Activated CD8-positive, alpha-beta memory T cell treated with anti-CD3 and anti-CD28 coated beads for 24 hours (primary cell): ENCODE measurements around the gene RFNG.

Experiments
- DNase-seq: peaks from one replicate; pipeline ENCODE4 v3.0.0-alpha.2; 2020

The RFNG gene

GRCh38 chr17:82076785-82077591 is 25.4 kb upstream of the RFNG start:
- DNase-seq = no peak

DNA sequence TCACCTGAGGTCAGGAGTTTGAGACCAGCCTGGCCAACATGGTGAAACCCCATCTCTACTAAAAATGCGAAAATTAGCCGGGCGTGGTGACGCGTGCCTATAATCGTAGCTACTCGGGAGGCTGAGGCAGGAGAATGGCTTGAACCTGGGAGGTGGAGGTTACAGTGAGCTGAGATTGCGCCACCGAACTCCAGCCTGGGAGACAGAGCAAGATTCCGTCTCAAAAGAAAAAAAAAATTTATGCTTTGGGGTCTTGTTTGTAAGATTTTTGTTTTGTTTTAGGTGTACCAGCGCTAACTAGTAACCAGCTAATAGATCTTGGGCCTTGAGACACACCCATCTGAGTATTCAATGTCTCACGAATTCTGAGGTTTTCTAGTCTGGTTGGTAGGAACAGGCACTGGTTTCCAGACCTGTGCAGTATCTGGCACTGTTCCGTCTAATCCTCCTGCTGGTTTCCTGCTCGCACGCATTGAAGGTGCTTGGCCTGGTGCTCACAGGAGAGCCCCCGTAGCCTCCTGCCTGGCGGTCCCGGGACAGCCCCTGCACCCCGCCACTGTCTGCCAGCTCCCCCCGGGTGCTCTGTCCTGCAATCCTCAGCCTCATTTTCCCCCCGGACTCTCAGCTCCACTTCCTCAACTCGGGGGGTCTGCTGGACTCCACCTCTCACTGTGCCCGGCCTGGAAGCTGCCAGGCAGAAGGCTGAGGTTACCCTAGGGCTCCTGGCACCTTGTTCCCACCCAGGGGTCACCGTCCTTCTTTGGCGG is 24.6 kb upstream of the RFNG start:
- no peak for DNase-seq

DNA sequence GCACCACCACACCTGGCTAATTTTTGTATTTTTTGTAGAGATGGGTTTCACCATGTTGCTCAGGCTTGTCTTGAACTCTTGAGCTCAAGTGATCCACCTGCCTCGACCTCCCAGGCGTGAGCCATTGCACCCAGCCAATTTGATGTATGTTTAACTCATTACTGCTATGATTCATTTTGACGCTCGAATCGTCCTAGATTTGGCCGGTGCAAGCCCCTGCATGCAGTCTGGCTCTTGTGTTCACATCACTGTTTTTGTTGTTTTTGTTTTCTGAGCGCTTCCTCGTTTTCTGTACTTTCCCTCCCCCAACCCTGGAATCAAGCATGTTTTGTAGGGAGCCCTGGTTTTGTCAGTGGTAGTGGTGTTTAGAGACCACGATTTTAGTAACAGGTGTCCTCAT is 21.8 kb upstream of the RFNG start:
- no peak for DNase-seq

- no peak for DNase-seq
Observed at GRCh38 chr17:82072827-82073226, 21.2 kb upstream of the RFNG start.

DNA sequence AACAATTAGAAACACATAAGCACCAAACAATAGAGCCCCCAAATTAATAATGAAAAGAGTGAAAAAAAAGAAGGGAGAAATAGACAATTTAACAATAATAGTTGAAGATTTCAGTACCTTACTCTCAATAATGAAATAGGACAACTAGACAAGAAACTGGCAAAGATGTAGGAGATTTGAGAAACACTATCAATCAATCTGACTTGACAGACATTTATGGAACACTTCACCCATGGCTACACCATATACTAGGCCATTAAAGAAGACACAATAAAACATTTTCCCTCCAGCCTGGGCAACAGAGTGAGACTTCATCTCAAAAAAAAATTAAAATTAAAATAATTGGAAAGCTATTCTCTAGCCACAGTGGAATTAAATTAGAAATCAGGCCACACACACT is 19.0 kb upstream of the RFNG start:
- no peak for DNase-seq

- peak; percentile 90 for DNase-seq
Observed at GRCh38 chr17:82065638-82066303, 14.2 kb upstream of the RFNG start, which contains the start of gene DUS1L. Gene DUS1L (minus strand): TSS chr17:82065804. CDS start chr17:82065059, 745 bp downstream.

DNA sequence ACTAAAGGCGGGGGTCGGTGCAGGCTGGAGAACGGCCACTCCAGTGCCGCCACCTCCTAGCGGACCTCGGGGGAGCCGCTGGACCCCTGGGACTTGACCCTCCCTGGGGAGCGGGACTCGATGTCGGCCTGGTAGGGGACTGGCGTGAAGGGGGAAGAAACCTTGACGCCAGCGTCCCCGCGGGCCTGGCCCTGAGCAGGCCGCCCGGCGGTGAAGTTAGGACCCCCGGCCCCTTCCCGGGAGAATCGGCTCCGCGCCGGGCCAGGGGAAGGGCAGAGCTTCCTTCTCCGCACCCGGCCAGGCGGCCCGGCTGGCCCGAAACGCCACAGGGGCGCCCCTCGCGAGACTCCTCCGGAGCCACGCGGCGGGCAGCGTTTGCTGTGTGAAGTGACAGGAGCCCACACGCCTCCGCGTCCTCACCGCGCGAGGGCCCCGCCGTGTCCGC is 13.6 kb upstream of the RFNG start:
- no peak for DNase-seq

DNA sequence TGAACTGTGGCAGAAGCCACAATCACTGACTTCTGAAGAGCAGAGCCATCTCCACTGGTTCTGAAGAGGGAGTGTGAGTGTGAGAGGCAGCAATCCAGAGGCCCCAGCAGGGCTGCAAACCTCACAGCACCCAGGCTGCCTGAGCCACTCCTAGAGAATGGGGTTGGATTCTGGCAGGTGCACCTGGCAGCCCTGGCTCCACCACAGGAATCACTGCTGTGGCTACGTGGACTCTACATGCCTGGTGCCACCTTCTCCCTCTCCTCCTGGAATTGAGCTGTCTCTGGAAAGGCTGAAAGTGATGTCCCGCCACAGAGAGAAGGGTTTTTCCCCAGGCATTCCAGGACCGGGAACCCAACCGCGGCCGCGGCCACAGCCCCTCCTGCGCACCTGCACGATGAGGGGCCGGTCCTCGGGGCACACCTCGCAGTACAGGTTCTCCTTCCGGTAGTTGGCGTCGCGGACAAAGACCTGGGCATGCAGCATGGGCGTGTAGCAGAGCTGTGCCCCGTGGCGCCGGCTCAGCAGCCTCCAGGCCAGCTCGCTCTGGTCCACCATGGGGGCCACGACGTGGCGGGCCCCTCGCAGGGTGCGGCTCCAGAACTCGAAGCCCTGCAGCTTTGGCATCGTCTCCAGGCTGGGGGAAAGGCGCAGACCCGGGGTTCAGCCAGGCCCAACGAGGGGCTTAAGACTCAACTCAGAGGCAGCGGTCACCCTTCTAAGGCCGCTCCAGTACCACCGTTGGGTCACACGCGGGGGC is 13.0 kb upstream of the RFNG start:
- DNase-seq = no peak

DNA sequence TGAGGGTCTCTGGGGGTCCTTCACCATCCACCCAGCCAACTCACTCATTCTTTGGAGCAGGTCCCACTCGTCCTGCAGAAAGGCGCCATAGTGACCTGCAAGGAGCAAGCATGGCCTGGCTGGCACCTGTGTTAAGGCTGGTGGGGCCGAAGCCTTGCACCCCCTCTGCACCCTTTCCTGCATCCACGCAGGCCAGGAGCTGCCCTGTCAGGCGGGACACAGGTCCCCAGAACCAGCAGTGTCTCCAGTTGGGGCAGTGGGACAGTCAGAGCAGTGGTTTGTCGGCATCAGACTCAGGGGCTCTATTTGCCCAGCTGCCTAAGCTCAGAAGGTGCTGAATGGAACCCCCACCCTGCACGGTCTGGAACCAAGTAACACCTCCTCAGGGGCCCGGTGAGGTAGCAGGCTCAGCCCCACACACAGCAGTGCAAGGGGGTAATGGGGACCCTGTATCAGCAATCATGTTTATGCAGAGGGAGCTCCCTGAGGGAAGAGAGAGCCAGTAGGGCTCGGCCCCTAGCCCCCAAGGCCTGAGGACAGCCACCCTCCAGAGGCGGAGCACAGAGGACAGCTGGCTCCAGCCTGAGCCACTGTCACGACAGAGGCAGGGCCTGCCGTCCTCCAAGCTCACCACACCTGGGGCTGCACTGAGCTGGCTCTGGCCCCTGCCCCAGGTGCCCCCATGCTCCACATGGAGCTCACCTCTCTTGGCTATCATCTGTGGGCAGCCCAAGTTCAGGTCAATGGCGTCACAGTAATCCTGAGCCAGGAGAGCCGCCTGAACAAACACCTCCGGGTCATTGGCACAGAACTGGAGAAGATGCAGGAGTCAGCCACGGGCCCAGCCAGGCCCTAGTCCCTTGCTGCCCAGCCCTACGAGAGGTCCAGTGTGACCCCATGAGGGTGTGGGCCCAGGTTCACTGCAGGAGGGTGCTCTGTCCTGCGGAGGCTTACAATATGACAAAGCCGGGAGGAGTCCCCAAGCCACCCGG is 12.1 kb upstream of the RFNG start:
- DNase-seq = no peak

- no peak for DNase-seq
Observed at GRCh38 chr17:82062984-82063368, 11.4 kb upstream of the RFNG start.

DNA sequence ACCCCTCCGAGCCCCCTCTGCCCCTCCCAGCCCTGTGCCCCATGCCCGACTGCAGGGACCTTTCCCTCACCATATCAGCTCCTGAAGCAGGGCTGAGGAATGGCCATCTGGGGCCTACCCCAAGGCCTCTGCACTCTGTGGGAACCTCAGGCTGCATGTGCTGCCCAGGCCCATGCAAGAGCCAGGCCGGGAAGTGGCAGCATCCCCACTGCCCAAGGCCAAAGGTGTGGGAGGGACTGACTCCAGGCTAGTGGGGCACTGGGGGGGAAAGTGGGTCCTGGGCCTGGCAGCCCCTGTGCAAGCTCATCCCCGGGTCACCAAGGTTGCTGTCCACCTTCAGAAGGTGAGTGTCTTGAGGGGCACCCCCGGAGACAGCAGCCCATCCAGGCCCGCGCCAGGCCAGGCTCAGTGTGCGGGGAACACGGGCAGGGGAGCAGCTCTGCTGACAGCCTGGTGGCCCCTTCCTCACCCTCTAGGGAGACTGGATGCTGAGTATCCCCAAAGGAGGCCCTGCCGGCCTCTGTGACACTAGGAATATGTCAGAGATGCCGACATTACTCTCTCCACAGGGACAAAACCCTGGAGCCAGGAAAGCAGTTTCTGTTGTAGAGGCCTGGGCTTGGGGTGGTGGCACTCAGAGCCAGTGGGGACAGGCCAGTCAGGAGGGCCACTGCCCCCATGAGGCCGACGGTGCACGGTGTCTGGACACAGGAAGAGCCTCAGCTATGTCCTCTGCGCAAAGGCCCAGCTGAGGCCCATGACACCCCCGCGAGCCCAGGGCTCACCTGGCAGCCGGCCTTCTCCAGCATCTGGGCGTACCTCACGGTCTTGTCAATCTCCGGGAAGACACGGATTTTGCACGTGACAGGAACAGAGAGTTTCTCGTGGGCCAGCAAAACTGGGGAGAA is 10.7 kb upstream of the RFNG start:
- DNase-seq = no peak

DNA sequence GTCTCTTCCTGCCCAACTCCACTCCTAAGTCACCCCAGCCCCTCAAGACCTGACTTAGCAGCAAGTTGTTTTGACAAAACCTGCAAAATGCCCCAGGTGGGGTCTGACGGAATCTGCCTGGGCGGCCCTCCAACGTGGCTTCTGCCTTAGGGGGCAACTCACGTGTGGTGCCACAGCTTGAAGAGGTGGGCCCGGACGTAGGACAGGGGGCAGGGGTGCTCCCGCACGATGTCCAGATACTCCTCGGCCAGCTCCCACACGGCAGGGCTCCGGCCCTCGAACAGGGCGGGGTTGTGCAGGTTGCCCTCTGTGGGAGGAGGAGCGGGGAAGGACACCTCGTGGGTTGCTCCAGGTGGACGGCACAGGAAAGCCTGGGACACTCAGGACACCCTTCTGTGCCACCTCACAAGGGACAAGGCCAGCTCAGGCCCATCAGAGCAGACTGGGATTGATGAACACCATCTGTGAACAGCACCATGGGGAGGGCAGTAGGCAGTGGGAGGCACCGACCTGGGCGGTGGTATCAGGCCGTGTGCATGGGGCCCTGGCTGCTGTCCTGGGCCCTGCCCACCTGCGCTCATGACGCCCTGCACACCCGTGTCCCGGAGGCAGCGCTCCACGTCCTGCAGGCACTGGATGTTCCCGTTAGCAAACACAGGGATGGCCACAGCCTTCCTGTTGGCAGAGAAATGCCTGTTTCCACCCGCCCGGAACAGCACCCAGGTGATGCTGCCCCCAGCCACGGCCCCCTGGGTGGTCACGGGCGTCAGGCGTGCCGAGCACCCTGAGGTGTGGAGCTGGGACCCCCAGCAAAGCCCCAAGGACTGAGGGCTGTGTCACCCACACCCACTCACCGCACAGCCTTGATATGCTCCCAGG is 9.7 kb upstream of the RFNG start:
- DNase-seq = no peak

DNA sequence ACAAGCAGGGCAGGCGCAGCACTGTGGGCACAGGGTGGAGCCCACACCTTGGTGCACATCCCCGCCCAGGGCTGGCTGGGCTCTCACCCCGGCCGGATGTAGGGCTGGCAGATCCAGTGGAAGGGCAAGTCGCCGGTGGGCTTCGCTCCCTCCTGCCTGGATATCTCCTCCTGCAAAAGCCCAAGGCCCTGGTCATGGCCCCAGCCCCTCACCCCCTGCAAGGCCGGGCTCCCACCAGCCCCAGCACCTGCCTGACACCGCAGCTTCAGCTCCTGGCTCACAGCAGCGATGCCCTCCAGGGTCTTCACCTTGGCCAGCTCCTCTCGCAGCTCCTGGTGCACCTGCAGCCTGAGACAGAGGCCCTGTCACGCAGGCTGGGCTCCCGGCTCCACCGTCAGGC is 9.0 kb upstream of the RFNG start:
- DNase-seq = no peak

GRCh38 chr17:82060001-82060380 is 8.4 kb upstream of the RFNG start:
- DNase-seq = no peak

DNA sequence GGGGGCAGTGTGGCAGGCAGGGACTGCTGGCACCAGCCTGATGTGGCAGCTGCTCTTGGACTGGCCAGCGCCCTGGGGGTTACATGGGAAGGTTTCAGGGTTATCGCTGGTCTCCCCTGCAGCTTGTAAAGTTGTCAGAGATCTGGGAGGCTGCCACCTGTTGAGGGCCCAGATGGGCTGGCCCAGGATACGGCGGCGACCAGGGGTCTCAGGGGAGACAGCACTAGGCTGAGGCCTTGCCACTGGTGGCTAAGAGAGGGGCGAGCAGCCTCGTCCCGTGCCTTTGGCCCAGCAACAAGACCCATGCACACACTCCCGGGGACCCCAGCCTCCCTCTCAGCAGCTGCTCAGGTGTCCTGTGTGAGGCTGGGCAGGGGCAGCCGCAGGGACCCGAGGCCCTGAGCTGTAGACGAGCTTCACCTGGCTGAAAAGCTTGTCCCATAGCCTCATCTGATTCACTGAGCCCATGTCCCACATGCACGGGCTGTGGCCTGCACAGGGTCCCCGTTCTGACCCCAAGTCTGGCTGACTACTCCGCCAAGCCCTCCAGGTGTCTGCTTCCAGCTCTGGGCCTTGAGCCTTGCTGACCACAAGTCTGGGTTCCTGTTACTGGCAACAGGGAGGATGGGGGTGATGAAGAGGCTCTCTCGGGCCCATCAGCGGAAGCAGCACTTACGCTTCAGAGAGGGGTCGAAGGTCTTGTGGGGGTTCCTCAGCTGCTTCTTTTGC is 7.8 kb upstream of the RFNG start:
- DNase-seq = no peak

DNA sequence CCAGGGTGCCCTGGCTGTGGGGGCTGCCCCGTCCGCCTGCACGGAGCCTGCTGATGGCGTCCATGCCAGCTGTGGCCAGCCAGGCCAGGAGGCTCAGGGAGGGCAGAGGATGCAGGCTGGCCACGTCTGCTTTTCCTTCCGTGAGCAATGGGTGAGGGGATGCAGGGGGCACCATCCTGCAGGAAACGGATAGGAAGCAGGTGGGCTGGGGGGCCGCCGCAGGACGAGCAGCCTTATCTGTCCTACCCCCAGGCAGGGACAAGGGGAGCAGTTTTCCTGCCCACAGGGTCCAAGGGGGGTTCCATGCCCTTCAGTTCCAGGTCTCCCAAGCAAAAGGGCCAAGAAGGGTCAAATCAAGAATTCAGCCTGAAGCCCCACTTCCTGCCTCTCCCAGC is 7.2 kb upstream of the RFNG start:
- no peak for DNase-seq

- DNase-seq = no peak
Observed at GRCh38 chr17:82058230-82058854, 6.7 kb upstream of the RFNG start.
